Skeletal muscle satellite cell (primary cell): ENCODE measurements around the gene TNIK.
A peak's percentile ranks its signal among the peaks of the same experiment; 100 is the strongest.

Experiments used
- H3K27me3 ChIP-seq: 2 replicates; pipeline ENCODE4 v1.7.0; 2013; ENCODE audit warnings: low read length; ENCODE audit not compliant: control insufficient read depth, insufficient read depth
- H3K36me3 ChIP-seq: 2 replicates; pipeline ENCODE4 v1.7.0; 2013; ENCODE audit warnings: mild to moderate bottlenecking, control low read depth, low read length; ENCODE audit not compliant: insufficient read depth
- H3K4me1 ChIP-seq: 2 replicates; pipeline ENCODE4 v1.7.0; 2013; ENCODE audit warnings: low read length; ENCODE audit not compliant: control insufficient read depth, insufficient read depth
- H3K4me2 ChIP-seq: 2 replicates; pipeline ENCODE4 v1.7.0; 2013; ENCODE audit warnings: mild to moderate bottlenecking, low read length
- H3K4me3 ChIP-seq: 2 replicates; pipeline ENCODE4 v1.7.0; 2013; ENCODE audit warnings: low read length
- H3K9ac ChIP-seq: 2 replicates; pipeline ENCODE4 v1.7.0; 2013; ENCODE audit warnings: mild to moderate bottlenecking, low read depth, low read length, moderate library complexity
- H3K9me3 ChIP-seq: replicated peaks from 2 replicates; pipeline ENCODE4 v1.7.0; 2013; ENCODE audit warnings: mild to moderate bottlenecking, control low read depth, low read length

The TNIK gene

GRCh38 chr3:171068658-171069057 is 391.5 kb downstream of the TNIK start:
- Histone ChIP-seq H3K27me3 (no peaks in the 10 kb centered on the region), H3K9me3 (no peaks in the 10 kb centered on the region), H3K36me3 (no peaks in the 10 kb centered on the region), H3K4me1 (no peaks in the 10 kb centered on the region), H3K4me3 (no peak overlapping the region), H3K9ac (no peak overlapping the region), H3K4me2 (no peak overlapping the region)

- no peaks in the 10 kb centered on the region for H3K36me3 ChIP-seq
- H3K9ac ChIP-seq, result no peak overlapping the region
- H3K4me2 ChIP-seq, result no peak overlapping the region
- H3K27me3 ChIP-seq, result no peaks in the 10 kb centered on the region
- H3K4me1 ChIP-seq, result no peaks in the 10 kb centered on the region
- H3K9me3 ChIP-seq, result no peaks in the 10 kb centered on the region
- H3K4me3 ChIP-seq, result no peak overlapping the region
Measured at GRCh38 chr3:171066206-171066605, 394.0 kb downstream of the TNIK start.

- Histone ChIP-seq H3K9me3 (no peaks in the 10 kb centered on the region), H3K27me3 (no peaks in the 10 kb centered on the region), H3K4me3 (no peak overlapping the region), H3K36me3 (no peaks in the 10 kb centered on the region), H3K4me1 (no peaks in the 10 kb centered on the region), H3K9ac (no peak overlapping the region), H3K4me2 (no peak overlapping the region)
Measured at GRCh38 chr3:171065732-171066131, 394.5 kb downstream of the TNIK start.

- H3K4me1 ChIP-seq, result no peaks in the 10 kb centered on the region
Measured at GRCh38 chr3:171064461-171064860, 395.7 kb downstream of the TNIK start.

GRCh38 chr3:171061749-171062148 is 398.5 kb downstream of the TNIK start:
- H3K4me3 ChIP-seq, result no peak overlapping the region
- H3K9me3 ChIP-seq, result no peaks in the 10 kb centered on the region
- no peak overlapping the region for H3K4me2 ChIP-seq
- no peak overlapping the region for H3K9ac ChIP-seq
- H3K4me1 ChIP-seq, result peaks cover 4% of the 10 kb centered on the region
- no peaks in the 10 kb centered on the region for H3K36me3 ChIP-seq
- H3K27me3 ChIP-seq, result no peaks in the 10 kb centered on the region

More at GRCh38 chr3:171064461-171064860, 395.7 kb downstream of the TNIK start:
- Histone ChIP-seq H3K36me3 (no peaks in the 10 kb centered on the region), H3K9ac (no peak overlapping the region), H3K27me3 (no peaks in the 10 kb centered on the region), H3K9me3 (no peaks in the 10 kb centered on the region), H3K4me3 (no peak overlapping the region), H3K4me2 (no peak overlapping the region)

- Histone ChIP-seq H3K9me3 (no peaks in the 10 kb centered on the region), H3K27me3 (no peaks in the 10 kb centered on the region)
Measured at GRCh38 chr3:171059978-171060377, 400.2 kb downstream of the TNIK start.

GRCh38 chr3:171058873-171059603 is 401.2 kb downstream of the TNIK start:
- Histone ChIP-seq H3K4me3 (no peak overlapping the region), H3K9me3 (no peaks in the 10 kb centered on the region), H3K4me2 (no peak overlapping the region), H3K36me3 (no peaks in the 10 kb centered on the region), H3K9ac (no peak overlapping the region), H3K4me1 (peaks cover 21% of the 10 kb centered on the region), H3K27me3 (no peaks in the 10 kb centered on the region)

More at GRCh38 chr3:171059978-171060377, 400.2 kb downstream of the TNIK start:
- H3K36me3 ChIP-seq, result no peaks in the 10 kb centered on the region
- H3K4me1 ChIP-seq, result peaks cover 19% of the 10 kb centered on the region
- no peak overlapping the region for H3K9ac ChIP-seq
- H3K4me2 ChIP-seq, result no peak overlapping the region
- H3K4me3 ChIP-seq, result no peak overlapping the region

- no peaks in the 10 kb centered on the region for H3K9me3 ChIP-seq
- H3K9ac ChIP-seq, result no peak overlapping the region
Measured at GRCh38 chr3:171058058-171058457, 402.1 kb downstream of the TNIK start.

GRCh38 chr3:171057072-171057471 is 403.1 kb downstream of the TNIK start:
- Histone ChIP-seq H3K27me3 (no peaks in the 10 kb centered on the region), H3K4me2 (no peak overlapping the region), H3K9me3 (no peaks in the 10 kb centered on the region), H3K4me3 (no peak overlapping the region), H3K9ac (no peak overlapping the region), H3K36me3 (no peaks in the 10 kb centered on the region), H3K4me1 (peaks cover 21% of the 10 kb centered on the region)

More at GRCh38 chr3:171058058-171058457, 402.1 kb downstream of the TNIK start:
- H3K4me2 ChIP-seq, result no peak overlapping the region
- no peak overlapping the region for H3K4me3 ChIP-seq
- H3K4me1 ChIP-seq, result peaks cover 21% of the 10 kb centered on the region
- no peaks in the 10 kb centered on the region for H3K27me3 ChIP-seq
- no peaks in the 10 kb centered on the region for H3K36me3 ChIP-seq

- H3K27me3 ChIP-seq, result no peaks in the 10 kb centered on the region
- H3K4me2 ChIP-seq, result no peak overlapping the region
- H3K4me3 ChIP-seq, result no peak overlapping the region
- no peaks in the 10 kb centered on the region for H3K36me3 ChIP-seq
- H3K9ac ChIP-seq, result no peak overlapping the region
- no peaks in the 10 kb centered on the region for H3K9me3 ChIP-seq
- peaks cover 21% of the 10 kb centered on the region for H3K4me1 ChIP-seq
Measured at GRCh38 chr3:171056528-171056927, 403.7 kb downstream of the TNIK start.

GRCh38 chr3:171055336-171056178 is 404.6 kb downstream of the TNIK start:
- no peaks in the 10 kb centered on the region for H3K9me3 ChIP-seq
- peak overlapping the region; percentile 14 for H3K4me3 ChIP-seq
- no peaks in the 10 kb centered on the region for H3K36me3 ChIP-seq
- no peak overlapping the region for H3K9ac ChIP-seq
- H3K4me2 ChIP-seq, result peak overlapping the region; percentile 41
- no peaks in the 10 kb centered on the region for H3K27me3 ChIP-seq
- H3K4me1 ChIP-seq, result peaks cover 21% of the 10 kb centered on the region
